Stimulated activated CD4-positive, alpha-beta T cell treated with anti-CD3 and anti-CD28 coated beads, Interleukin-15, amount 100 ng/mL, for 24 hours (primary cell): Measurements from ENCODE around the gene EMC9.
A peak's percentile ranks its signal among the peaks of the same experiment; 100 is the strongest.

Experiments used
- DNase-seq: peaks from one replicate; pipeline ENCODE4 v3.0.0-alpha.2; 2020

The EMC9 gene

GRCh38 chr14:24130717-24131548, 10.5 kb downstream of the EMC9 start:
- no peak for DNase-seq

- no peak for DNase-seq
Measured at GRCh38 chr14:24130380-24130716, 11.0 kb downstream of the EMC9 start, which contains the start of gene FITM1. Gene FITM1, plus strand, starts transcription at chr14:24130659. Its CDS starts 905 bp downstream, at chr14:24131564.

GRCh38 chr14:24129410-24129998, 11.9 kb downstream of the EMC9 start:
- no peak for DNase-seq

- no peak for DNase-seq
Measured at GRCh38 chr14:24127673-24128072, 13.7 kb downstream of the EMC9 start.

GRCh38 chr14:24126939-24127338, 14.5 kb downstream of the EMC9 start:
- no peak for DNase-seq

GRCh38 chr14:24123424-24124417, 17.7 kb downstream of the EMC9 start:
- DNase-seq, result no peak

GRCh38 chr14:24122898-24123297, 18.5 kb downstream of the EMC9 start:
- DNase-seq, result no peak

- no peak for DNase-seq
Measured at GRCh38 chr14:24122416-24122815, 19.0 kb downstream of the EMC9 start.

GRCh38 chr14:24121210-24121609, 20.2 kb downstream of the EMC9 start:
- DNase-seq, result no peak

GRCh38 chr14:24119691-24120090, 21.7 kb downstream of the EMC9 start:
- DNase-seq, result no peak

- no peak for DNase-seq
Measured at GRCh38 chr14:24117179-24117578, 24.2 kb downstream of the EMC9 start.

GRCh38 chr14:24116128-24116814, 25.1 kb downstream of the EMC9 start:
- no peak for DNase-seq

- DNase-seq, result no peak
Measured at GRCh38 chr14:24115422-24116127, 25.8 kb downstream of the EMC9 start.

- peak; percentile 99 for DNase-seq
Measured at GRCh38 chr14:24114532-24115421, 26.6 kb downstream of the EMC9 start, which contains the start of the genes DCAF11 and NRL. Gene DCAF11, plus strand, starts transcription at chr14:24114777. Its CDS starts 818 bp downstream, at chr14:24115595. Gene NRL, minus strand, starts transcription at chr14:24114949. Its CDS starts 32,101 bp downstream, at chr14:24082848.

- peak; percentile 86 for DNase-seq
Measured at GRCh38 chr14:24113801-24114531, 27.4 kb downstream of the EMC9 start.

- no peak for DNase-seq
Measured at GRCh38 chr14:24113379-24113800, 28.0 kb downstream of the EMC9 start.

- no peak for DNase-seq
Measured at GRCh38 chr14:24110523-24110922, 30.9 kb downstream of the EMC9 start.

- no peak for DNase-seq
Measured at GRCh38 chr14:24110060-24110459, 31.3 kb downstream of the EMC9 start.

- no peak for DNase-seq
Measured at GRCh38 chr14:24108336-24108874, 33.0 kb downstream of the EMC9 start.
